Measurements from ENCODE around the gene HELT. TPM values are rescaled to one million over a fixed set of nuclear protein-coding genes. Genes with fewer than 3 reads are reported as not detected.

Gene HELT
- total RNA-seq, 2 donors from 2014 or later: not detected

GRCh38 chr4:185016946-185017758 is 1.1 kb upstream of the HELT start:
- H3K4me3 ChIP-seq: no peak overlapping the region
- no peaks in the 10 kb centered on the region for H3K36me3 ChIP-seq
- H3K4me1 ChIP-seq (replicated peaks): peaks cover 6% of the 10 kb centered on the region
- intact Hi-C loops (cut with DNase I): no loop called here
- no peak for DNase-seq (ENCODE audit: low spot score)
- 1% methylated on average over 34 of the region's 34 CpGs for WGBS
- H3K27ac ChIP-seq: no peak overlapping the region
- peaks cover 51% of the 10 kb centered on the region for H3K27me3 ChIP-seq (replicated peaks; ENCODE audit: insufficient read depth)
- TF ChIP-seq CTCF (IDR thresholded peaks at IDR 0.05): no peak
- no peak for TF ChIP-seq POLR2AphosphoS5 (IDR thresholded peaks at IDR 0.05)
- TF ChIP-seq POLR2A (IDR thresholded peaks at IDR 0.05): no peak
- no peaks in the 10 kb centered on the region for H3K9me3 ChIP-seq

- Histone ChIP-seq H3K4me3 (no peak overlapping the region), H3K36me3 (no peaks in the 10 kb centered on the region), H3K9me3 (no peaks in the 10 kb centered on the region), H3K27me3 (replicated peaks; ENCODE audit: insufficient read depth) (peaks cover 53% of the 10 kb centered on the region), H3K4me1 (replicated peaks) (peaks cover 6% of the 10 kb centered on the region), H3K27ac (no peak overlapping the region)
- no peak for TF ChIP-seq POLR2AphosphoS5 (IDR thresholded peaks at IDR 0.05)
- no peak for TF ChIP-seq POLR2A (IDR thresholded peaks at IDR 0.05)
- no peak for TF ChIP-seq CTCF (IDR thresholded peaks at IDR 0.05)
- WGBS: 2% methylated on average over 38 of the region's 41 CpGs
- intact Hi-C loops (cut with DNase I): no loop called here
- DNase-seq (ENCODE audit: low spot score): no peak
These were observed 655 bp downstream of the HELT start for GRCh38 chr4:185018834-185019455.

GRCh38 chr4:185019456-185020292 is 1.4 kb downstream of the HELT start:
- no peaks in the 10 kb centered on the region for H3K9me3 ChIP-seq
- H3K27ac ChIP-seq: no peak overlapping the region
- peaks cover 50% of the 10 kb centered on the region for H3K27me3 ChIP-seq (replicated peaks; ENCODE audit: insufficient read depth)
- H3K4me1 ChIP-seq (replicated peaks): peaks cover 6% of the 10 kb centered on the region
- WGBS: 2% methylated on average over 40 of the region's 57 CpGs
- TF ChIP-seq POLR2A (IDR thresholded peaks at IDR 0.05): no peak
- intact Hi-C loops (cut with DNase I): no loop called here
- H3K4me3 ChIP-seq: no peak overlapping the region
- no peaks in the 10 kb centered on the region for H3K36me3 ChIP-seq
- DNase-seq (ENCODE audit: low spot score): no peak

DNA sequence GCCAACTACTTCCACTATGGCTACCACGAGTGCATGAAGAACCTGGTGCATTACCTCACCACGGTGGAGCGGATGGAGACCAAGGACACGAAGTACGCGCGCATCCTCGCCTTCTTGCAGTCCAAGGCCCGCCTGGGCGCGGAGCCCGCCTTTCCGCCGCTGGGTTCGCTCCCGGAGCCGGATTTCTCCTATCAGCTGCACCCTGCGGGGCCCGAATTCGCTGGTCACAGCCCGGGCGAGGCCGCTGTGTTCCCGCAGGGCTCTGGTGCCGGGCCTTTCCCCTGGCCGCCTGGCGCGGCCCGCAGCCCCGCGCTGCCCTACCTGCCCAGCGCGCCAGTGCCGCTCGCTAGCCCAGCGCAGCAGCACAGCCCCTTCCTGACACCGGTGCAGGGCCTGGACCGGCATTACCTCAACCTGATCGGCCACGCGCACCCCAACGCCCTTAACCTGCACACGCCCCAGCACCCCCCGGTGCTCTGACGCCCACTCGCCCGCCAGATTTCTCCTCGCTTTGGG is 2.1 kb downstream of the HELT start:
- no peak overlapping the region for H3K4me3 ChIP-seq
- intact Hi-C loops (cut with DNase I): no loop called here
- no peak for TF ChIP-seq POLR2AphosphoS5 (IDR thresholded peaks at IDR 0.05)
- TF ChIP-seq CTCF (IDR thresholded peaks at IDR 0.05): no peak
- TF ChIP-seq POLR2A (IDR thresholded peaks at IDR 0.05): no peak
- no peaks in the 10 kb centered on the region for H3K36me3 ChIP-seq
- H3K27me3 ChIP-seq (replicated peaks; ENCODE audit: insufficient read depth): peaks cover 48% of the 10 kb centered on the region
- WGBS: 2% methylated on average over 48 of the region's 48 CpGs
- no peak overlapping the region for H3K27ac ChIP-seq
- peaks cover 6% of the 10 kb centered on the region for H3K4me1 ChIP-seq (replicated peaks)
- no peak for DNase-seq (ENCODE audit: low spot score)
- no peaks in the 10 kb centered on the region for H3K9me3 ChIP-seq
